Measurements from ENCODE around the gene API5. TPM values are rescaled to one million over a fixed set of nuclear protein-coding genes. Genes with fewer than 3 reads are reported as not detected.

Gene API5
- 75.6 and 77.1 TPM in 2 replicates for total RNA-seq (2012; rRNA removed)

DNA sequence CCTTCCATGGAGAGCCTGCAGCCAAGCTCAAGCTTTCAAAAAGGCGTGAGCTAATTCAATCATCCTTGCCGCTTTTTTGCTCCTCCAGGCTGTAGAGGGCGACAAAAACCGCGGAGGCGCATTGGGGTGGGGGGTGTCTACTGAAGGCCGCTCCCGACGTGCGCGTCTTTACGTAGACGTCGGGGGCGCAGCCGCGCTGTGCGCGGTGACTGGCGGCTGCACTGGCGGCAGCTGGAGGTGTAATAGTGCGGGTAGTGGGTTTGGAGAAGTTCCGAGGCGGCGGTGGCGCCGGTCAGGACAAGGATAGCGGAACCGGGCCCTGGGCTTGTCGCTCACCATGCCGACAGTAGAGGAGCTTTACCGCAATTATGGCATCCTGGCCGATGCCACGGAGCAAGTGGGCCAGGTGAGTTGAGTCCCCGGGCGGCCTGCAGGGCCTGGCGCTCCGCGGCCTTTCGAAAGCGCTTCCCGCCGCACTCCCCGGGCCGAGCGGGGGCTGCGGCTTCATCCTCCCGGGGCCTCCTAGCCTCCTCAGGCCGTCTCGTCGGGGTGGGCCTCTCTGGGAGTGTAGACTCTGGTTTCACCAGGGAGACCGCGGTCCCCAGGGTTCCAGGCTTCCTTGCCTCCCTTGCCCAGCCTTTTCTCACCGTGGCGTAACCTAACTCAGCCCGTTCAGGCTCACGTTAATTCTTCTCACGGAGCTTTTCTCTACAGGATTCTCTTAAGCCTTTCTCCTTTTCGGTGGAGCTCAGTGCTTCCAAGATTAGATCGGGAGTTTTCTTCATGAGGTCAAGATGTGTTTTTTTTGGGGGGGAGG lies at the start of gene API5:
API5 (plus strand) TSS at position 206 of the 817 bp plus-strand sequence; CDS start at position 338, 132 bp downstream.
- H3K4me1 ChIP-seq (ENCODE audit: control insufficient read depth, insufficient read depth, low read length) = peaks cover 9% of the 10 kb centered on the region
- H3K9ac ChIP-seq (ENCODE audit: low read depth, low read length) = peak within 1 kb of the TSS; percentile 97
- no peaks in the 10 kb centered on the region for H3K9me3 ChIP-seq (replicated peaks; ENCODE audit: low read length)
- H3K4me2 ChIP-seq (ENCODE audit: low read length) = peak within 1 kb of the TSS; percentile 82
- no peaks in the 10 kb centered on the region for H3K27me3 ChIP-seq (ENCODE audit: control insufficient read depth, insufficient read depth, low read length)
- no peaks in the 10 kb centered on the region for H3K36me3 ChIP-seq (ENCODE audit: insufficient read depth, low read length)
- peak within 1 kb of the TSS; percentile 91 for H3K4me3 ChIP-seq (ENCODE audit: low read length)

DNA sequence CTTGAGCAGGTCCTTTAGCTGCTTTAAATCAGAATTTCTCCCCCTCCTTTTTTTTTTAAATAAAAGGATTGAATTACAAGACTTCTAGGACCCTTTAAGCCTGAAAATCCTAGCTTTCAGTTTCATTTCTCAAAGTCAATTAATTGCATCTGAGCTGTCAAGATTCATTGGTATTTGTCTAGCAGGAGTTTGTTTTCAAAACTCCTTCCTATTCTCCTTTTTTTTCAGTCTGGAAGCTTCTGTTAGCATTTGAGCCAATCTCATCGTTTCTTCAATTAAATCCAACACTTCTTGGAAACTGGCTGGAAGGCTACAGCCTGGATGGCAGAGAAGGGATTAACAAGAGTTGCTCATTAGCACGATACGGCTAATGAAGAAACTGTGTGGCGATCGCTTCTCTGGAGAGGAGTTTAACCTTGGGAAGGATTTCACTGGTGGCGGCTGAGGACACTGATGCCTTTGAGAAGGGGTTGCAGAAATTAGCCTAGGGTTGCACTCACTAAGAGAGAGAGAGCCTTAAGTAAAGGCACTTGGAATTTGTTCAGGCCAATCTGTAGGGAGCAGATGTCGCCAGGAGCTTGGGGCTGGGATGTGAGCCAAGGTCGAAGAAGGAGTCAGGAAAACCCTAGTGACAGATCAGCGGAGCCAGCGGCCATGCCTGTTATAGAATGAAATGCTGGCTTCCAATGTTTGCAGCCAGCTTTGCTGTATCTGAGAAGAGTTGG lies 43.8 kb upstream of the API5 start:
- no peaks in the 10 kb centered on the region for H3K36me3 ChIP-seq (ENCODE audit: insufficient read depth, low read length)
- no peaks in the 10 kb centered on the region for H3K27me3 ChIP-seq (ENCODE audit: control insufficient read depth, insufficient read depth, low read length)
- no peak overlapping the region for H3K9ac ChIP-seq (ENCODE audit: low read depth, low read length)
- no peaks in the 10 kb centered on the region for H3K9me3 ChIP-seq (replicated peaks; ENCODE audit: low read length)
- H3K4me1 ChIP-seq (ENCODE audit: control insufficient read depth, insufficient read depth, low read length) = no peaks in the 10 kb centered on the region
- no peak overlapping the region for H3K4me3 ChIP-seq (ENCODE audit: low read length)
- no peak overlapping the region for H3K4me2 ChIP-seq (ENCODE audit: low read length)

DNA sequence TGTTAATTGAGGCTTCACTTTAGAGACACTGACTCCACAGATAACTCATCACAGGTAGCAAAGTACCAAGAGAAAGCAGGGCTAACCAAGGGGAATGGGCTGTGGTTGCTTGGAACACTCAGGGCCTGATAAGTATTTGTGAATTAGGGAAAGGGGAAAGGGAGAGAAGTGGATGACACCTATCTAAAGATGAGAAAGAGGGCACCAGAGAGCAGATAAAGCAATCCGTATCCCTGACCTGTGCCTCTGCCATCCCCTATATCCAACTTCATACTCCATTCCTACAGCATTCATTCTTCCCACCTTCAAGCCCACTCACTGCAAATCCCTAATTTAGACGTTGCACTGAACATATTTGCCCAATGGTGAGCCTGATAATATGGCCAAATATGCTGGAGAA lies 43.0 kb upstream of the API5 start:
- Histone ChIP-seq H3K4me3 (ENCODE audit: low read length) (no peak overlapping the region), H3K4me1 (ENCODE audit: control insufficient read depth, insufficient read depth, low read length) (no peaks in the 10 kb centered on the region), H3K9me3 (replicated peaks; ENCODE audit: low read length) (no peaks in the 10 kb centered on the region), H3K36me3 (ENCODE audit: insufficient read depth, low read length) (no peaks in the 10 kb centered on the region), H3K27me3 (ENCODE audit: control insufficient read depth, insufficient read depth, low read length) (no peaks in the 10 kb centered on the region), H3K4me2 (ENCODE audit: low read length) (no peak overlapping the region), H3K9ac (ENCODE audit: low read depth, low read length) (no peak overlapping the region)

DNA sequence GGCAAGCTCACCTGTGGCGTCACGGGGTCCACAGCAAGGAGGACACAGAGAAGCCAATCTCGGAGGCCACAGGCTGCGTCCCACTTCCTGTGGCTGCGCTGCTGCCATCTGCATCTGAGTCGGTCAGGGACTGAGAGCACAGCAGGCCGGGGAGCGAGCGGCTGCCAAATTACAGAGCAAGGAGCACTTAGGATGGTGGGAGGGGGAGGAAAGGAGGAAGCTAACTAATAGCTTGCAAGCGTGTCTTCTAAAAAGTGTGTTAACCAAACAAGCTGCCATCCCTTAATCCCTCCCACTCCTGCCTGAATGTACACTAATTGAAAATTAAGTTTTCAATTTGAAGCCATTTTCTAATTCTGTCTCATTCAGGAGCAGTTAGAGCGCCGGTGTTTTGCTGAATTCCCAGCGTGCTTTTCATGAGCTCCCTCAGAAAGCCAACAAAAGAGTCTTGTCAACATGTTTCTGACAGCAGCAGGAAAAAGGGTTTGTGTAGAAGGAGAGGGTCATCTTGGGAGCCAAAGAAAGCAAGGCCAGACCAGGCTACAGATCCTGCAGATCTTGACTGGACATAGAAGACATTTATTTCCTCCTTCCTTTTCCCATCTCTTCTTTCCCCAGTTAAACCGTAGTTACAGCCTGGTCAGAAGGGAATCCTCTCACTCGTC lies 42.4 kb upstream of the API5 start:
- H3K9me3 ChIP-seq (replicated peaks; ENCODE audit: low read length) = no peaks in the 10 kb centered on the region
- H3K9ac ChIP-seq (ENCODE audit: low read depth, low read length) = no peak overlapping the region
- no peaks in the 10 kb centered on the region for H3K27me3 ChIP-seq (ENCODE audit: control insufficient read depth, insufficient read depth, low read length)
- H3K36me3 ChIP-seq (ENCODE audit: insufficient read depth, low read length) = no peaks in the 10 kb centered on the region
- H3K4me2 ChIP-seq (ENCODE audit: low read length) = no peak overlapping the region
- H3K4me1 ChIP-seq (ENCODE audit: control insufficient read depth, insufficient read depth, low read length) = no peaks in the 10 kb centered on the region
- H3K4me3 ChIP-seq (ENCODE audit: low read length) = no peak overlapping the region

DNA sequence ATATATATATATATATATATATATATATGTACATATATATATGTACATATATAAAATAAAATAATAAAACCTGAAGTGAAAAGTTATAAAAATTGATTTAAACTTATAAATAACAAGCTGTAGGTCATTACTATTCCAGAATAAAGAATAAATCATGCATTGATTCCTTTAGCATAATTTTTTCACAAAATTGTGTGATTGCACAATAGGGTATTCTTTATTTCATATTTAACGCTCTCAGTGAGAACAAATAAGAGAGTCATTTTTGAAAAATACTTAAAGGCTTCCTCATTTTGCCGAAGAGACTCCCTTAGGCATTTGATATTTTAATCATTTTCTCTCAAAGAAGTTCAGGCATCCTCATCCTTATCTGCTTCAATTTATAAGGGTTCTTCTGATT lies 41.3 kb upstream of the API5 start:
- Histone ChIP-seq H3K9ac (ENCODE audit: low read depth, low read length) (no peak overlapping the region), H3K4me3 (ENCODE audit: low read length) (no peak overlapping the region), H3K4me1 (ENCODE audit: control insufficient read depth, insufficient read depth, low read length) (no peaks in the 10 kb centered on the region), H3K9me3 (replicated peaks; ENCODE audit: low read length) (no peaks in the 10 kb centered on the region), H3K36me3 (ENCODE audit: insufficient read depth, low read length) (no peaks in the 10 kb centered on the region), H3K4me2 (ENCODE audit: low read length) (no peak overlapping the region), H3K27me3 (ENCODE audit: control insufficient read depth, insufficient read depth, low read length) (no peaks in the 10 kb centered on the region)

DNA sequence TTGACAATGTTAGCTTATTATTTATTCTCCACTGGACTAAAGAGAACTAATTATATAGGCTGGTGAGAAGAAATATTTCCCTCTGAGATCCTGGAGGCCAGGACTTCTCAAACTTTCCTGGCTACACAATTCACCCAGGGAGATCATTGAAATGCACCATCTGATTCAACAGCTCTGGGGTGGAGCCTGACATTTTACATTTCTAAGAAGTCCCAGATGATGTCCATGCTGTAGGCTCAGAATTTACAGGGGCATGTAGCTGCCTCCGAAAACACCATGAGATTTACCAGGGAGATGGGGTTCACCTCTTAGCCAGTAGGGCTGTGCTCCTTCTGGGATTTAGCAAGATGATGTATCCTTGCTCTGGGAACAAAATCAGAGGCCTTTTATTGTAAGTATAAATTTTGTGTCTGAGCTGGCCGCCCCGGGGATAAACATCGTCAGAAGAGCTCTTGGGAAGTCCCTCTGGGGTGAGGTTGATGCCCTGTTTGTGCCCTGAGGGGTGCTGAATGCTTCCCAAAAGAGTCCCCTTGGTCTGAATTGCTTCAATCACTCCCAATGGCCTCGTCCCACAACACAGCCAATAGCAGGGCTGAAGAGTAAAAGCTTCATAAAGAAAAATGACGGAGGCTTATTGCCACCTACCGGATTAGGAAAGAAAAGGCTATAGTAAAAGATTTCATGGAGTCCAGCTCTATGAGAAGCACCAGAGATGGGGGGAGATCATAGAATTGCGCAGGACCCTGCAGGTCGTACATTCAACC lies 33.4 kb upstream of the API5 start:
- H3K4me1 ChIP-seq (ENCODE audit: control insufficient read depth, insufficient read depth, low read length) = no peaks in the 10 kb centered on the region
- H3K4me3 ChIP-seq (ENCODE audit: low read length) = no peak overlapping the region
- H3K9ac ChIP-seq (ENCODE audit: low read depth, low read length) = no peak overlapping the region
- H3K9me3 ChIP-seq (replicated peaks; ENCODE audit: low read length) = no peaks in the 10 kb centered on the region
- peaks cover 4% of the 10 kb centered on the region for H3K27me3 ChIP-seq (ENCODE audit: control insufficient read depth, insufficient read depth, low read length)
- no peaks in the 10 kb centered on the region for H3K36me3 ChIP-seq (ENCODE audit: insufficient read depth, low read length)
- no peak overlapping the region for H3K4me2 ChIP-seq (ENCODE audit: low read length)

DNA sequence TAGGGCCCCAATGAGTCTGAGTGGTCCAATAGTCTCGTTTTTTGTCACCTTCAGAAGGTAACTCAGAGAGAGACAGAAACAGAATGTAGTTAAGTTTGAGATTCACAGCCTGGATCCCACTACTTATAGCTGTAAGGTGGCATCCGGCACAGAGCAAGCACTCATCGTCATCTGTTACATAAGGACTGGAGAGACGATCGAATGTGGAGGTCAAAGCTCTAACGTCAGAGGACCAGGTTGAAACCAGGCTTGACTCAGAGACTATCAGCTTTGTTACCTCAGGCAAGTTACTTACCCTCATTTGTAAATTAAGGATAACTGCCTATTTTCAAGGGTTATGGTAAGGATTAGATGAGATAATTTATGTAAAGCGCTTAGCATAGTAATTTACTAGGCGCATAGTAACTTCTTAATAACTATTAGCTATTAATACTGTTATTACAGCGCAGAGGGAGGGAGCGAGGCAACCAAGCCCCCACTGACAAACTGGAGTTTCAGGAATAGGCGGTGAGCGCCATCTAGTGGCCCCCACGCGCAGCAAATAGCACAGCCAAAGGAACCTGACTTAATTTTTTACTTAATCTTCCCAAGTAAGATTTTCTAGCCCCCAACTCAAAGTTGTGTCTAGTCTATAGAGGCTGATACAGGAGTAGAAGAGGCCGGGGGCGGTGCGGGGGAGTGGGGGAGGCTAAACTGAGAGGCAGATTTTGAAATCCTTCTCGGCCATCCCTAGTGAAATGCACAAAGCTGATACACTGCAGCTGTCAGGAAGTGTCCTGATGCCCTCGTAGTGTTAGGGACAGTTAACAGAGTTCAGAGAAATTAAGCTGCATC lies 29.0 kb upstream of the API5 start:
- Histone ChIP-seq H3K27me3 (ENCODE audit: control insufficient read depth, insufficient read depth, low read length) (peaks cover 8% of the 10 kb centered on the region), H3K9me3 (replicated peaks; ENCODE audit: low read length) (no peaks in the 10 kb centered on the region), H3K4me3 (ENCODE audit: low read length) (no peak overlapping the region), H3K4me1 (ENCODE audit: control insufficient read depth, insufficient read depth, low read length) (no peaks in the 10 kb centered on the region), H3K36me3 (ENCODE audit: insufficient read depth, low read length) (no peaks in the 10 kb centered on the region), H3K4me2 (ENCODE audit: low read length) (no peak overlapping the region), H3K9ac (ENCODE audit: low read depth, low read length) (no peak overlapping the region)

DNA sequence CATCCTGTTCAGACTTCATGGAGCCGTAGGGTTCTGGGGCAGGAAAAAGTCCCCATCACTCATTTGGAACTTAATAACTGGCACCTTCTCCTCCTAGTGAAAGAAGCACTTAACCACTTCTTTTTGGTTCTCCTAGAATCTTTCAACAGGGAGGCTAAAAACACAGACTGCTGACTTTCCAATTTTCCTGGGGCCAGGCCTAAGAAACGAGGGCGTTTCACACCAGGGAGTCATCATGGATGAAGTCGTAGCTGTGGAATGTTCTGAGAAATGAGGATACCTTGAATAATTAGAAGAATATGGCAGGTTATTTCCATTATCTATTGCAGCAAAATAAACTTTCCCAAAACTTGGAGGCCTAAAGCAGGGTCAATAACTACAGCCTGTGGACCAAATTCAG lies 26.0 kb upstream of the API5 start:
- no peak overlapping the region for H3K4me3 ChIP-seq (ENCODE audit: low read length)
- H3K27me3 ChIP-seq (ENCODE audit: control insufficient read depth, insufficient read depth, low read length) = peaks cover 8% of the 10 kb centered on the region
- H3K9me3 ChIP-seq (replicated peaks; ENCODE audit: low read length) = no peaks in the 10 kb centered on the region
- H3K4me1 ChIP-seq (ENCODE audit: control insufficient read depth, insufficient read depth, low read length) = no peaks in the 10 kb centered on the region
- H3K36me3 ChIP-seq (ENCODE audit: insufficient read depth, low read length) = no peaks in the 10 kb centered on the region
- H3K4me2 ChIP-seq (ENCODE audit: low read length) = no peak overlapping the region
- no peak overlapping the region for H3K9ac ChIP-seq (ENCODE audit: low read depth, low read length)

DNA sequence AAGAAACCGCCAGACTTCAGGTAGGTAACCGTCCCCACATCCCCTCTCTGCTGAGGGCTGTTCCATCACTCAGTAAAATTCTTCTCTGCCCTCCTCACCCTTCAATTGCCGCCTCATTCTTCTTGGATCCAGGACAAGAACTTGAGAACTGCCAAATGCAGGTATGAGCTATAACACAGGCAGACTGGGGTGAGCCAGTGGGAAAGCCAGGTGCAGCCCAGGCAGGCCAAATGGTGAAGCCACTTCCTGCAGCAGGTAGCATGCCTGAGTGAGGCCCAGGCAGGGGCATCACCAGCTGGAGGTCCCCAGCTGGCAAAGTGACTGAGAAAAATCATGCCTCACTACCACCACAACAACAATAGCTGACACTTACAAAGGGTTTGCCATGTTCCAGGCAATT lies 22.4 kb upstream of the API5 start:
- Histone ChIP-seq H3K9ac (ENCODE audit: low read depth, low read length) (no peak overlapping the region), H3K4me1 (ENCODE audit: control insufficient read depth, insufficient read depth, low read length) (no peaks in the 10 kb centered on the region), H3K4me2 (ENCODE audit: low read length) (no peak overlapping the region), H3K9me3 (replicated peaks; ENCODE audit: low read length) (no peaks in the 10 kb centered on the region), H3K36me3 (ENCODE audit: insufficient read depth, low read length) (no peaks in the 10 kb centered on the region), H3K4me3 (ENCODE audit: low read length) (no peak overlapping the region), H3K27me3 (ENCODE audit: control insufficient read depth, insufficient read depth, low read length) (peaks cover 4% of the 10 kb centered on the region)

DNA sequence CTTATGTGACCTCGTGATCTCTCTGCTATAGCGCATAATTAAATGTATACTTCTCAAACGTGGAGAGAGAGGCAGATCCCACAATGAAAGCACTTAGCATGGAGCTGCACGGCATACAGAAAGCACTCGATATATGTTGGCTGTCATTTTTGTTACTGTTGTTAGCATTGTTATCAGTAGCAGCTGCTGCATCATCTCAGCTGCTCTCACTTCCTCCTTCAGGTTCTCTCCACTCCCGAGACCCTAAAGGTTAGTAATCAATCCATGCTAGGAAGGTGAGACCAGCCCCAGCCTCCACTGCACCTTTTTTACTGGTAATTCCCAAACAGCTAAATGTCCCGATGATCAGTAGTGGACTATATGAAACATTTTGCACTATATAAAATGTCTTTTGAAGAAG lies 13.4 kb upstream of the API5 start:
- Histone ChIP-seq H3K9me3 (replicated peaks; ENCODE audit: low read length) (peaks cover 2% of the 10 kb centered on the region), H3K36me3 (ENCODE audit: insufficient read depth, low read length) (no peaks in the 10 kb centered on the region), H3K4me2 (ENCODE audit: low read length) (no peak overlapping the region), H3K27me3 (ENCODE audit: control insufficient read depth, insufficient read depth, low read length) (no peaks in the 10 kb centered on the region), H3K4me1 (ENCODE audit: control insufficient read depth, insufficient read depth, low read length) (no peaks in the 10 kb centered on the region), H3K9ac (ENCODE audit: low read depth, low read length) (no peak overlapping the region), H3K4me3 (ENCODE audit: low read length) (no peak overlapping the region)

All from skeletal muscle satellite cell (primary cell).